Liver (tissue), 9 donors: ENCODE data around the gene FAM228A. TPM values are rescaled to one million over a fixed set of nuclear protein-coding genes. Genes with fewer than 3 reads are reported as not detected.

Experiments used
- DNase-seq: peaks from one replicate; pipeline ENCODE4 v3.0.0-alpha.2; 2017; ENCODE audit warnings: low spot score
- H3K27ac ChIP-seq, 2 donors: one replicate each; pipeline ENCODE4 v1.7.0; 2013; ENCODE audit warnings: inconsistent platforms in 2 of 2, low read length in 2 of 2, control low read depth in 1 of 2, low read depth in 1 of 2, mild to moderate bottlenecking in 1 of 2
- H3K27me3 ChIP-seq, 4 donors: one replicate each; pipeline versions ENCODE4 v1.6.1 to v1.7.0; 2013; ENCODE audit warnings: low read length in 3 of 4, inconsistent platforms in 1 of 4, mild to moderate bottlenecking in 1 of 4, moderate library complexity in 1 of 4; ENCODE audit not compliant: control insufficient read depth in 4 of 4, insufficient read depth in 4 of 4
- H3K36me3 ChIP-seq, 4 donors: one replicate each; pipeline versions ENCODE4 v1.6.1 to v1.7.0; 2013; ENCODE audit warnings: low read length in 3 of 4, mild to moderate bottlenecking in 3 of 4, low read depth in 1 of 4, moderate library complexity in 1 of 4; ENCODE audit not compliant: control insufficient read depth in 4 of 4, insufficient read depth in 3 of 4
- H3K4me1 ChIP-seq, 4 donors: one replicate each; pipeline versions ENCODE4 v1.6.1 to v1.7.0; 2013; ENCODE audit warnings: low read length in 3 of 4, mild to moderate bottlenecking in 3 of 4, moderate library complexity in 1 of 4; ENCODE audit not compliant: control insufficient read depth in 4 of 4, insufficient read depth in 4 of 4
- H3K4me3 ChIP-seq, 3 donors: one replicate each; pipeline versions ENCODE4 v1.6.1 to v1.7.0; 2013; ENCODE audit warnings: low read length in 3 of 3, control low read depth in 1 of 3, low read depth in 1 of 3, mild to moderate bottlenecking in 1 of 3
- H3K9ac ChIP-seq, 2 donors: one replicate each; pipeline ENCODE4 v1.7.0; 2013; ENCODE audit warnings: low read length in 2 of 2, mild to moderate bottlenecking in 2 of 2, moderate library complexity in 2 of 2, control low read depth in 1 of 2, low read depth in 1 of 2
- H3K9me3 ChIP-seq, 4 donors: one replicate each; pipeline versions ENCODE4 v1.6.1 to v1.7.0; 2013; ENCODE audit warnings: low read length in 3 of 4; ENCODE audit not compliant: control insufficient read depth in 4 of 4
- EGR1 ChIP-seq, 2 donors: IDR thresholded peaks; 2 replicates each; pipeline ENCODE4 v1.6.1; 2016 to 2018; ENCODE audit warnings: antibody characterized with exemption in 2 of 2, low read depth in 2 of 2
- FOXA1 ChIP-seq: IDR thresholded peaks from 2 replicates; pipeline ENCODE4 v1.6.1; 2016; ENCODE audit warnings: antibody characterized with exemption
- FOXA2 ChIP-seq: IDR thresholded peaks from 2 replicates; pipeline ENCODE4 v1.6.1; 2016; ENCODE audit warnings: antibody characterized with exemption
- GABPA ChIP-seq, 2 donors: IDR thresholded peaks in 1 of 2; conservative IDR thresholded peaks in 1 of 2; 2 replicates each; pipeline ENCODE4 v1.6.1; 2016; ENCODE audit warnings: antibody characterized with exemption in 2 of 2, mild to moderate bottlenecking in 1 of 2, moderate library complexity in 1 of 2
- HNF4A ChIP-seq, 2 donors: conservative IDR thresholded peaks; 2 replicates each; pipeline ENCODE4 v1.6.1; 2016; ENCODE audit warnings: antibody characterized with exemption in 2 of 2, mild to moderate bottlenecking in 2 of 2
- HNF4G ChIP-seq: IDR thresholded peaks from 2 replicates; pipeline ENCODE4 v1.6.1; 2016; ENCODE audit warnings: antibody characterized with exemption
- JUND ChIP-seq, 2 donors: IDR thresholded peaks; 2 replicates each; pipeline ENCODE4 v1.6.1; 2016; ENCODE audit warnings: antibody characterized with exemption in 2 of 2
- NR2F2 ChIP-seq: IDR thresholded peaks from 2 replicates; pipeline ENCODE4 v1.6.1; 2016; ENCODE audit warnings: antibody characterized with exemption
- RAD21 ChIP-seq, 2 donors: IDR thresholded peaks; 2 replicates each; pipeline ENCODE4 v1.6.1; 2016; ENCODE audit warnings: antibody characterized with exemption in 2 of 2, mild to moderate bottlenecking in 2 of 2
- RXRA ChIP-seq, 2 donors: IDR thresholded peaks; 2 replicates each; pipeline ENCODE4 v1.6.1; 2017 to 2018; ENCODE audit warnings: antibody characterized with exemption in 2 of 2, mild to moderate bottlenecking in 1 of 2
- SP1 ChIP-seq: IDR thresholded peaks from 2 replicates; pipeline ENCODE4 v1.6.1; 2018; ENCODE audit warnings: antibody characterized with exemption, mild to moderate bottlenecking
- TAF1 ChIP-seq: conservative IDR thresholded peaks from 2 replicates; pipeline ENCODE4 v1.6.1; 2016; ENCODE audit warnings: antibody characterized with exemption, mild to moderate bottlenecking
- YY1 ChIP-seq: IDR thresholded peaks from 2 replicates; pipeline ENCODE4 v1.6.1; 2016; ENCODE audit warnings: antibody characterized with exemption, mild to moderate bottlenecking
- WGBS: extraction: QIAGEN DNeasy Blood & Tissue Kit; methylation state at CpG from one replicate; pipeline ENCODE4 v1.1.7; 2013; 5-methylcytosine and 5-hydroxymethylcytosine counted together
- polyA plus RNA-seq, 2 donors: library from polyadenylated mRNA; stranded (reverse) in 1 of 2; unstranded in 1 of 2; fragments of 200-250 nt in 1 of 2; fragments of >200 nt in 1 of 2; fragmentation: Nextera tagmentation in 1 of 2; extraction: Ambion mirVana in 1 of 2; gene quantifications; one replicate each; pipeline versions ENCODE4 v1.2.1 to v1.2.3, GENCODE V29; 2013 to 2015
- total RNA-seq, 2 donors: library from RNA; depleted of rRNA; stranded (reverse); fragments of >200 nt; gene quantifications; one replicate each; pipeline ENCODE4 v1.2.3, GENCODE V29; 2014
- TF ChIP-seq, protein P1 (sequence below): IDR thresholded peaks from 2 replicates; pipeline ENCODE4 v1.6.1; 2016; ENCODE audit warnings: antibody characterized with exemption
- TF ChIP-seq, protein P2 (sequence below): IDR thresholded peaks from 2 replicates; pipeline ENCODE4 v1.6.1; 2016; ENCODE audit warnings: antibody characterized with exemption
- TF ChIP-seq, protein P3 (sequence below): fragments of 150-350 bp; IDR thresholded peaks from 2 replicates; pipeline ENCODE4 v1.5.1; 2017; ENCODE audit warnings: improper control_type of control experiment, low read depth, low read length; ENCODE audit not compliant: missing input control
- TF ChIP-seq, protein P4 (sequence below): IDR thresholded peaks from 2 replicates; pipeline ENCODE4 v1.6.1; 2016; ENCODE audit warnings: antibody characterized with exemption, mild to moderate bottlenecking
- donor health status: healthy.
- donor health status: healthy.
- donor health status: healthy.
- donor health status: healthy.
- donor health status: healthy.

Gene FAM228A
- total and polyA plus RNA-seq, 4 donors, result 0.05 to 0.32 (median 0.18) TPM

DNA sequence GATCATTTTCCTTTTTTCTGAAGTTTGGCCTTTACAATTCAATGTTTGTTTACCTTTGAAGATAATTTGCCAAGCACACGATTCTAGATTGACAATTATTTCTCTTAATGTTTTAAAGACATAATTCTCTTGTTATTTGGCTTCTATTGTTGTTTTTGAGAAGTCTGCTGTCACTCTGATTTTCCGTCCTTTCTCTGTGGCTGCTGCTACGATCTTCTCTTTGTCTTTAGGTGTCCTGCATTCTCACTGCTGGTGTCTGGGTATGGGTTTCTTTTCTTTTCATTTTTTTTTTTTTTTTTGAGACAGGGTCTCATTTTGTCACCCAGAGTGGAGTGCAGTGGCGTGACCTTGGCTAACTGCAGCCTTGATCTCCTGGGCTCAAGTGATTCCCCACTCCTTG lies 15.1 kb upstream of the FAM228A start:
- Histone ChIP-seq H3K27ac (no peak overlapping the region), H3K9me3 (no peaks in the 10 kb centered on the region), H3K4me3 (no peak overlapping the region), H3K9ac (no peak overlapping the region), H3K36me3 (no peaks in the 10 kb centered on the region), H3K4me1 (no peaks in the 10 kb centered on the region), H3K27me3 (no peaks in the 10 kb centered on the region)
- no peak for DNase-seq
- TF ChIP-seq HNF4A (conservative IDR thresholded peaks at IDR 0.05) (no peak), RAD21 (IDR thresholded peaks at IDR 0.05) (no peak), TAF1 (no peak), FOXA1 (no peak), SP1 (no peak), RXRA (IDR thresholded peaks at IDR 0.05) (no peak), NR2F2 (no peak), GABPA (IDR thresholded peaks at IDR 0.05 in 1 of 2, conservative IDR thresholded peaks at IDR 0.05 in 1 of 2) (no peak), HNF4G (no peak), YY1 (no peak), EGR1 (IDR thresholded peaks at IDR 0.05; ENCODE audit: low read depth in 2 of 2) (no peak), JUND (IDR thresholded peaks at IDR 0.05) (no peak)
- TF ChIP-seq, protein P1, sequence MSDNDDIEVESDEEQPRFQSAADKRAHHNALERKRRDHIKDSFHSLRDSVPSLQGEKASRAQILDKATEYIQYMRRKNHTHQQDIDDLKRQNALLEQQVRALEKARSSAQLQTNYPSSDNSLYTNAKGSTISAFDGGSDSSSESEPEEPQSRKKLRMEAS, result no peak
- TF ChIP-seq, protein P2, sequence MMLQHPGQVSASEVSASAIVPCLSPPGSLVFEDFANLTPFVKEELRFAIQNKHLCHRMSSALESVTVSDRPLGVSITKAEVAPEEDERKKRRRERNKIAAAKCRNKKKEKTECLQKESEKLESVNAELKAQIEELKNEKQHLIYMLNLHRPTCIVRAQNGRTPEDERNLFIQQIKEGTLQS, result no peak
- WGBS, result 82% methylated on average over 4 of the region's 4 CpGs

DNA sequence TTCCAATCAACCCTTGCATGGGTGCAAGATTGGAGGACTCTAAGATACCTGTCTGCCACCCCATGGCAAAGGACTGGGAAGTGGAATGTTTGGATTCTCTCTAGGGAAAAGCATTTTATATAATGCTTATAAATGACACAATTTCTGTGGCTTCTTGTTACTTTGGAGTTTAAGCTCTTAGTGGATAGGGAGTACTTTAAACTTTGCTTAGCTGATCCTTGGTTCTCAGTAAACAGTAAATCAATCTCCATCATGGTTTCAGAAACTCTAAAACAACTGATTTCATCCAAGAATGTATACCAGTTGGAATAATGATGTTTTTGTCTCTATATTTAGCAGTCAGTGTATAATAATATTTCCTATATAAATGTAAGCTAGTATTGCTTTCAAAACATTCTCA lies 14.1 kb upstream of the FAM228A start:
- H3K27ac ChIP-seq, result no peak overlapping the region
- TF ChIP-seq, protein P3, sequence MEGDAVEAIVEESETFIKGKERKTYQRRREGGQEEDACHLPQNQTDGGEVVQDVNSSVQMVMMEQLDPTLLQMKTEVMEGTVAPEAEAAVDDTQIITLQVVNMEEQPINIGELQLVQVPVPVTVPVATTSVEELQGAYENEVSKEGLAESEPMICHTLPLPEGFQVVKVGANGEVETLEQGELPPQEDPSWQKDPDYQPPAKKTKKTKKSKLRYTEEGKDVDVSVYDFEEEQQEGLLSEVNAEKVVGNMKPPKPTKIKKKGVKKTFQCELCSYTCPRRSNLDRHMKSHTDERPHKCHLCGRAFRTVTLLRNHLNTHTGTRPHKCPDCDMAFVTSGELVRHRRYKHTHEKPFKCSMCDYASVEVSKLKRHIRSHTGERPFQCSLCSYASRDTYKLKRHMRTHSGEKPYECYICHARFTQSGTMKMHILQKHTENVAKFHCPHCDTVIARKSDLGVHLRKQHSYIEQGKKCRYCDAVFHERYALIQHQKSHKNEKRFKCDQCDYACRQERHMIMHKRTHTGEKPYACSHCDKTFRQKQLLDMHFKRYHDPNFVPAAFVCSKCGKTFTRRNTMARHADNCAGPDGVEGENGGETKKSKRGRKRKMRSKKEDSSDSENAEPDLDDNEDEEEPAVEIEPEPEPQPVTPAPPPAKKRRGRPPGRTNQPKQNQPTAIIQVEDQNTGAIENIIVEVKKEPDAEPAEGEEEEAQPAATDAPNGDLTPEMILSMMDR, result no peak
- no peak for TF ChIP-seq TAF1
- no peak for TF ChIP-seq NR2F2
- TF ChIP-seq, protein P4, sequence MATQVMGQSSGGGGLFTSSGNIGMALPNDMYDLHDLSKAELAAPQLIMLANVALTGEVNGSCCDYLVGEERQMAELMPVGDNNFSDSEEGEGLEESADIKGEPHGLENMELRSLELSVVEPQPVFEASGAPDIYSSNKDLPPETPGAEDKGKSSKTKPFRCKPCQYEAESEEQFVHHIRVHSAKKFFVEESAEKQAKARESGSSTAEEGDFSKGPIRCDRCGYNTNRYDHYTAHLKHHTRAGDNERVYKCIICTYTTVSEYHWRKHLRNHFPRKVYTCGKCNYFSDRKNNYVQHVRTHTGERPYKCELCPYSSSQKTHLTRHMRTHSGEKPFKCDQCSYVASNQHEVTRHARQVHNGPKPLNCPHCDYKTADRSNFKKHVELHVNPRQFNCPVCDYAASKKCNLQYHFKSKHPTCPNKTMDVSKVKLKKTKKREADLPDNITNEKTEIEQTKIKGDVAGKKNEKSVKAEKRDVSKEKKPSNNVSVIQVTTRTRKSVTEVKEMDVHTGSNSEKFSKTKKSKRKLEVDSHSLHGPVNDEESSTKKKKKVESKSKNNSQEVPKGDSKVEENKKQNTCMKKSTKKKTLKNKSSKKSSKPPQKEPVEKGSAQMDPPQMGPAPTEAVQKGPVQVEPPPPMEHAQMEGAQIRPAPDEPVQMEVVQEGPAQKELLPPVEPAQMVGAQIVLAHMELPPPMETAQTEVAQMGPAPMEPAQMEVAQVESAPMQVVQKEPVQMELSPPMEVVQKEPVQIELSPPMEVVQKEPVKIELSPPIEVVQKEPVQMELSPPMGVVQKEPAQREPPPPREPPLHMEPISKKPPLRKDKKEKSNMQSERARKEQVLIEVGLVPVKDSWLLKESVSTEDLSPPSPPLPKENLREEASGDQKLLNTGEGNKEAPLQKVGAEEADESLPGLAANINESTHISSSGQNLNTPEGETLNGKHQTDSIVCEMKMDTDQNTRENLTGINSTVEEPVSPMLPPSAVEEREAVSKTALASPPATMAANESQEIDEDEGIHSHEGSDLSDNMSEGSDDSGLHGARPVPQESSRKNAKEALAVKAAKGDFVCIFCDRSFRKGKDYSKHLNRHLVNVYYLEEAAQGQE, result no peak
- no peak for TF ChIP-seq HNF4G
- no peak for TF ChIP-seq EGR1 (IDR thresholded peaks at IDR 0.05; ENCODE audit: low read depth in 2 of 2)
- TF ChIP-seq FOXA2, result no peak
- TF ChIP-seq, protein P2, result no peak
- TF ChIP-seq FOXA1, result no peak
- no peak for TF ChIP-seq SP1
- TF ChIP-seq RAD21 (IDR thresholded peaks at IDR 0.05), result no peak
- TF ChIP-seq RXRA (IDR thresholded peaks at IDR 0.05), result no peak
- no peaks in the 10 kb centered on the region for H3K4me1 ChIP-seq
- DNase-seq, result no peak
- no peak overlapping the region for H3K9ac ChIP-seq
- H3K36me3 ChIP-seq, result no peaks in the 10 kb centered on the region
- H3K9me3 ChIP-seq, result no peaks in the 10 kb centered on the region
- H3K27me3 ChIP-seq, result no peaks in the 10 kb centered on the region
- H3K4me3 ChIP-seq, result no peak overlapping the region
